K562 (cell line): ENCODE results near the gene CTXND1.

Experiments
- BRCA1 ChIP-seq, 2 experiments: fragments of 450-650 bp in 1 of 2; sonication (generic) in 1 of 2; formaldehyde crosslinking in 1 of 2; IDR thresholded peaks; 2 replicates each; pipeline versions ENCODE4 v1.5.0 to v1.6.1; 2017 to 2020; ENCODE audit warnings: mild to moderate bottlenecking in 1 of 2, missing genetic modification reagents in 1 of 2
- CBX2 ChIP-seq: fragments of 200-600 bp; sonication (generic); IDR thresholded peaks from one replicate; pipeline ENCODE4 v1.6.1; 2012; ENCODE audit warnings: mild to moderate bottlenecking, low read length, inconsistent platforms; ENCODE audit not compliant: insufficient read depth, poor library complexity, severe bottlenecking
- CREM ChIP-seq: IDR thresholded peaks from 2 replicates; pipeline ENCODE4 v1.6.1; 2014; ENCODE audit warnings: antibody characterized with exemption, low read depth
- ELF2 ChIP-seq: fragments of 250-450 bp; sonication (Bioruptor Pico); IDR thresholded peaks from 2 replicates; pipeline ENCODE4 v1.5.0; 2021; ENCODE audit warnings: mild to moderate bottlenecking
- ELF4 ChIP-seq: fragments of 450-650 bp; formaldehyde crosslinking; IDR thresholded peaks from 2 replicates; pipeline ENCODE4 v1.4.0; 2022; ENCODE audit warnings: missing genetic modification characterization
- JUN ChIP-seq, 2 experiments: sonication (generic) in 1 of 2; formaldehyde crosslinking in 1 of 2; IDR thresholded peaks; 2 replicates each; pipeline versions ENCODE4 v1.6.1 to v1.8.0; 2012 to 2022; ENCODE audit warnings: borderline replicate concordance in 2 of 2, mild to moderate bottlenecking in 2 of 2, improper control_type of control experiment in 1 of 2, low read depth in 1 of 2, low read length in 1 of 2, missing genetic modification reagents in 1 of 2
- JUND ChIP-seq, 2 experiments: IDR thresholded peaks; 2 replicates in 1 of 2; 3 replicates in 1 of 2; pipeline ENCODE4 v1.6.1; 2011; ENCODE audit warnings: borderline replicate concordance in 2 of 2, low read depth in 2 of 2, low read length in 2 of 2, improper control_type of control experiment in 1 of 2, missing biosample characterization in 1 of 2, missing genetic modification characterization in 1 of 2, missing genetic modification reagents in 1 of 2
- POLR2A ChIP-seq: fragments of 450-650 bp; conservative IDR thresholded peaks from 2 replicates; pipeline ENCODE4 v1.6.1; 2016
- SAFB2 ChIP-seq: fragments of 200-400 bp; formaldehyde crosslinking; IDR thresholded peaks from 2 replicates; pipeline ENCODE4 v1.6.1; 2018; ENCODE audit warnings: borderline replicate concordance, low read length, low read depth, moderate library complexity; ENCODE audit not compliant: severe bottlenecking
- ZNF274 ChIP-seq: IDR thresholded peaks from 2 replicates; pipeline ENCODE4 v1.6.1; 2011; ENCODE audit warnings: low read depth, mild to moderate bottlenecking, low read length, moderate library complexity, borderline replicate concordance
- ZNF589 ChIP-seq: fragments of 200-800 bp; sonication (Bioruptor generic); IDR thresholded peaks from 2 replicates; pipeline ENCODE4 v1.6.1; 2016; ENCODE audit warnings: low read depth, missing genetic modification characterization, missing compliant biosample characterization

DNA sequence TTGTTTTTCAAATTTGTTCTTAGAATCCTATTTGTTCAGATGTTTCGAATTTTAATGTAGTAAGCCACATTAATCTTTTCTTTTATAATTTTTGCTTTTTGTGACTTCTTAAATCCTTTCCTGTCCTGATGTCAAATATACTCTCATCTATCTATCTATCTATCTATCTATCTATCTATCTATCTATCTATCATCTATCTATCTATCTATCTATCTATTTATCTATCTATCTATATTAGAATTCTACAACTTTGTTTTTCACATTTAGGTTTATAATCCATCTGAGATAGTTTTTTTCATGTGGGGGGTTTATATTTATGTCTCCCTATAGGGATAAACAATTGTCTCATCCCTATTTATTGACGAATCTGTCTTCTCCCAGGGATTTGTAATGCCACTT lies 32.1 kb downstream of the CTXND1 start:
- TF ChIP-seq ELF4 (CRISPR knock-in tag), result no peak
- no peak for TF ChIP-seq ELF2 (CRISPR knock-in tag)
- no peak for TF ChIP-seq POLR2A
- no peak for TF ChIP-seq ZNF589 (CRISPR knock-in tag)
- TF ChIP-seq SAFB2, result no peak
- no peak for TF ChIP-seq JUN (IDR thresholded peaks at IDR 0.05; ENCODE audit: borderline replicate concordance, low read depth, low read length)
- TF ChIP-seq JUN (CRISPR knock-in tag; IDR thresholded peaks at IDR 0.05; ENCODE audit: borderline replicate concordance), result no peak
- no peak for TF ChIP-seq CREM
- no peak for TF ChIP-seq CBX2
- no peak for TF ChIP-seq BRCA1 (IDR thresholded peaks at IDR 0.05)
- TF ChIP-seq BRCA1 (CRISPR knock-in tag; IDR thresholded peaks at IDR 0.05), result no peak
- TF ChIP-seq JUND (IDR thresholded peaks at IDR 0.05; ENCODE audit: borderline replicate concordance, low read depth, low read length), result no peak
- TF ChIP-seq JUND (tag; IDR thresholded peaks at IDR 0.05; ENCODE audit: borderline replicate concordance, low read depth, low read length), result no peak
- TF ChIP-seq ZNF274, result no peak
